Esophagus muscularis mucosa (tissue), 4 donors: Measurements from ENCODE around the gene SLC24A3. TPM values are rescaled to one million over a fixed set of nuclear protein-coding genes. Genes with fewer than 3 reads are reported as not detected.
A peak's percentile ranks its signal among the peaks of the same experiment; 100 is the strongest.

Experiments
- DNase-seq: peaks from one replicate; pipeline ENCODE4 v3.0.0-alpha.2; 2017; ENCODE audit errors: extremely low spot score
- H3K27ac ChIP-seq, 4 donors: fragments of 200-600 bp; sonication (generic); replicated peaks in 1 of 4; 1 replicate in 3 of 4; 2 replicates in 1 of 4; pipeline ENCODE4 v1.5.1; 2016 to 2019; ENCODE audit warnings: mild to moderate bottlenecking in 1 of 4
- H3K27me3 ChIP-seq, 4 donors: fragments of 200-600 bp; sonication (generic); one replicate each; pipeline versions ENCODE4 v1.5.1 to v1.6.0; 2016 to 2019
- H3K36me3 ChIP-seq, 4 donors: fragments of 200-600 bp; sonication (generic); one replicate each; pipeline ENCODE4 v1.5.1; 2016 to 2019
- H3K4me1 ChIP-seq, 4 donors: fragments of 200-600 bp; sonication (generic); one replicate each; pipeline ENCODE4 v1.5.1; 2016 to 2019
- H3K4me3 ChIP-seq, 4 donors: fragments of 200-600 bp; sonication (generic); 1 replicate in 2 of 4; 2 replicates in 2 of 4; pipeline ENCODE4 v1.5.1; 2016 to 2019; ENCODE audit warnings: mild to moderate bottlenecking in 4 of 4, moderate library complexity in 1 of 4
- H3K9me3 ChIP-seq, 4 donors: fragments of 200-600 bp; sonication (generic); 1 replicate in 3 of 4; 2 replicates in 1 of 4; pipeline ENCODE4 v1.5.1; 2016 to 2019
- CTCF ChIP-seq, 3 experiments: fragments of 200-600 bp in 2 of 3; fragments of 450-650 bp in 1 of 3; sonication (generic) in 2 of 3; IDR thresholded peaks; one replicate each; pipeline ENCODE4 v1.5.1; 2017 to 2019; ENCODE audit warnings: antibody characterized with exemption in 3 of 3, mild to moderate bottlenecking in 2 of 3, moderate library complexity in 1 of 3
- EP300 ChIP-seq: sonication (generic); formaldehyde crosslinking; IDR thresholded peaks from one replicate; pipeline ENCODE4 v1.6.1; 2017; ENCODE audit warnings: antibody characterized with exemption
- POLR2A ChIP-seq: fragments of 450-650 bp; IDR thresholded peaks from one replicate; pipeline ENCODE4 v1.6.1; 2017; ENCODE audit warnings: antibody characterized with exemption, moderate library complexity, mild to moderate bottlenecking, low read depth
- POLR2AphosphoS5 ChIP-seq, 2 donors: sonication (generic); formaldehyde crosslinking; IDR thresholded peaks; one replicate each; pipeline ENCODE4 v1.6.1; 2017; ENCODE audit warnings: antibody characterized with exemption in 2 of 2
- WGBS: methylation state at CpG from one replicate; pipeline ENCODE4 v1.1.5; 2018; 5-methylcytosine and 5-hydroxymethylcytosine counted together
- intact Hi-C: fragments of 100-400 bp; cut with DNase I; formaldehyde crosslinking; loops from one replicate; pipeline ENCODE4 v1.15.1; 2023
- total RNA-seq, 4 donors: library from RNA; depleted of rRNA; stranded (reverse); fragments of >200 nt; gene quantifications; one replicate each; pipeline versions ENCODE4 v1.1.0 to v1.2.1, GENCODE V29; 2016

Gene SLC24A3
- total RNA-seq, 4 donors from 2014 or later: 4.6 to 11.5 (median 6.6) TPM

GRCh38 chr20:19690462-19690861, 478.0 kb downstream of the SLC24A3 start:
- no peak for DNase-seq
- no peaks in the 10 kb centered on the region for H3K27me3 ChIP-seq
- no peaks in the 10 kb centered on the region for H3K36me3 ChIP-seq
- TF ChIP-seq EP300: no peak
- TF ChIP-seq POLR2A: no peak
- no peak for TF ChIP-seq POLR2AphosphoS5 (IDR thresholded peaks at IDR 0.05)
- TF ChIP-seq CTCF (IDR thresholded peaks at IDR 0.05): no peak
- H3K27ac ChIP-seq: no peak overlapping the region
- intact Hi-C loops: loop anchor here (5.0 kb wide), 3 partner anchors 67 to 307 kb away; partner anchors contain the start of gene RIN2
- 66% methylated on average over 5 of the region's 5 CpGs for WGBS
- no peaks in the 10 kb centered on the region for H3K9me3 ChIP-seq
- no peak overlapping the region for H3K4me3 ChIP-seq
- H3K4me1 ChIP-seq: peaks cover 11 to 24% (median 15%) of the 10 kb centered on the region in 4 donors

GRCh38 chr20:19691125-19691524, 478.7 kb downstream of the SLC24A3 start:
- no peak for TF ChIP-seq EP300
- Histone ChIP-seq H3K9me3 (no peaks in the 10 kb centered on the region), H3K4me3 (no peak overlapping the region), H3K4me1 (peaks cover 11 to 24% (median 15%) of the 10 kb centered on the region in 4 donors), H3K36me3 (no peaks in the 10 kb centered on the region), H3K27ac (no peak overlapping the region), H3K27me3 (no peaks in the 10 kb centered on the region)
- DNase-seq: no peak
- 97% methylated on average over 5 of the region's 5 CpGs for WGBS
- intact Hi-C loops: loop anchor here (5.0 kb wide), 3 partner anchors 66 to 306 kb away; partner anchors contain the start of gene RIN2

- intact Hi-C loops: loop anchor here (5.0 kb wide), 3 partner anchors 65 to 305 kb away; partner anchors contain the start of gene RIN2
- Histone ChIP-seq H3K9me3 (no peaks in the 10 kb centered on the region), H3K36me3 (no peaks in the 10 kb centered on the region), H3K27me3 (no peaks in the 10 kb centered on the region), H3K4me1 (peaks cover 11 to 24% (median 15%) of the 10 kb centered on the region in 4 donors), H3K4me3 (no peak overlapping the region), H3K27ac (no peak overlapping the region)
- TF ChIP-seq CTCF (IDR thresholded peaks at IDR 0.05) (no peak), EP300 (no peak), POLR2AphosphoS5 (IDR thresholded peaks at IDR 0.05) (no peak), POLR2A (no peak)
- DNase-seq: no peak
- WGBS: 76% methylated on average over 4 of the region's 4 CpGs
These were observed 479.7 kb downstream of the SLC24A3 start for GRCh38 chr20:19692100-19692499.

GRCh38 chr20:19692685-19693119, 480.3 kb downstream of the SLC24A3 start:
- Histone ChIP-seq H3K36me3 (no peaks in the 10 kb centered on the region), H3K4me3 (peak overlapping the region in 2 of 4 donors; percentile 2 to 21), H3K27me3 (no peaks in the 10 kb centered on the region), H3K4me1 (peaks cover 11 to 24% (median 15%) of the 10 kb centered on the region in 4 donors), H3K9me3 (no peaks in the 10 kb centered on the region), H3K27ac (no peak overlapping the region)
- no peak for DNase-seq
- whole genome bisulfite sequencing: 12% methylated on average over 15 of the region's 15 CpGs
- intact Hi-C loops: loop anchor here (5.0 kb wide), 3 partner anchors 65 to 305 kb away; partner anchors contain the start of gene RIN2
- TF ChIP-seq POLR2AphosphoS5 (IDR thresholded peaks at IDR 0.05) (no peak), EP300 (no peak), POLR2A (no peak), CTCF (IDR thresholded peaks at IDR 0.05) (peak; percentile 86 to 97 (median 89))

GRCh38 chr20:19693508-19693907, 481.1 kb downstream of the SLC24A3 start:
- WGBS: 92% methylated on average over 8 of the region's 8 CpGs
- intact Hi-C loops: loop anchor here (5.0 kb wide), 3 partner anchors 64 to 304 kb away; partner anchors contain the start of gene RIN2
- TF ChIP-seq POLR2AphosphoS5 (IDR thresholded peaks at IDR 0.05) (no peak), POLR2A (no peak), EP300 (no peak), CTCF (IDR thresholded peaks at IDR 0.05) (no peak)

More at GRCh38 chr20:19693508-19693907, 481.1 kb downstream of the SLC24A3 start:
- H3K27me3 ChIP-seq: no peaks in the 10 kb centered on the region
- peaks cover 6 to 17% (median 10%) of the 10 kb centered on the region in 4 donors for H3K4me1 ChIP-seq
- H3K4me3 ChIP-seq: no peak overlapping the region
- no peaks in the 10 kb centered on the region for H3K9me3 ChIP-seq
- DNase-seq: no peak
- no peaks in the 10 kb centered on the region for H3K36me3 ChIP-seq
- H3K27ac ChIP-seq: no peak overlapping the region
